ENCODE results near the gene XG.
"Not testable (repeated sequence)": the region's sequence is repeated elsewhere in the genome, so short reads cannot be mapped to it uniquely, and the experiment has no call there.

DNA sequence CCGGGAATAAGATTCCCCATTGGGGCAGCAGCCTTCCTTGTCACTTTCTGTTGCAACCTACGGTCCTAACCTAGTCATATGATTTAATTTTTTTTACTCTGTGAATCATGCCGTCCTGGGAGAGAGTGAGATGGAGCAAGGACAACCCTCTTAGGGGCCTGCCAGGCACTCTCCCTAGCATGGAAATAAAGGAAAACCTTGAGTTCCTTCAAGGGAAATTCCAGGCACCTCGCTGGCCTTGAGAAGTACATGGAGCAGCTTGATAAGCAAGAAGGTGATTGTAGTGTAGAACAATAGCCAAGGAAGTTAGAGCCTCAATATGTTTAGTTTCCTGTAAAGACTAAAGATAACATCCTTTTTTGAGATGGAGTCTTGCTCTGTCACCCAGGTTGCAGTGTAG lies 10.8 kb downstream of the XG start:
- TF ChIP-seq, protein P1, sequence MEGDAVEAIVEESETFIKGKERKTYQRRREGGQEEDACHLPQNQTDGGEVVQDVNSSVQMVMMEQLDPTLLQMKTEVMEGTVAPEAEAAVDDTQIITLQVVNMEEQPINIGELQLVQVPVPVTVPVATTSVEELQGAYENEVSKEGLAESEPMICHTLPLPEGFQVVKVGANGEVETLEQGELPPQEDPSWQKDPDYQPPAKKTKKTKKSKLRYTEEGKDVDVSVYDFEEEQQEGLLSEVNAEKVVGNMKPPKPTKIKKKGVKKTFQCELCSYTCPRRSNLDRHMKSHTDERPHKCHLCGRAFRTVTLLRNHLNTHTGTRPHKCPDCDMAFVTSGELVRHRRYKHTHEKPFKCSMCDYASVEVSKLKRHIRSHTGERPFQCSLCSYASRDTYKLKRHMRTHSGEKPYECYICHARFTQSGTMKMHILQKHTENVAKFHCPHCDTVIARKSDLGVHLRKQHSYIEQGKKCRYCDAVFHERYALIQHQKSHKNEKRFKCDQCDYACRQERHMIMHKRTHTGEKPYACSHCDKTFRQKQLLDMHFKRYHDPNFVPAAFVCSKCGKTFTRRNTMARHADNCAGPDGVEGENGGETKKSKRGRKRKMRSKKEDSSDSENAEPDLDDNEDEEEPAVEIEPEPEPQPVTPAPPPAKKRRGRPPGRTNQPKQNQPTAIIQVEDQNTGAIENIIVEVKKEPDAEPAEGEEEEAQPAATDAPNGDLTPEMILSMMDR (IDR thresholded peaks at IDR 0.05), result not testable (repeated sequence)
- not testable (repeated sequence) for TF ChIP-seq POLR2A (IDR thresholded peaks at IDR 0.05); EP300 (IDR thresholded peaks at IDR 0.05; ENCODE audit: low read depth)

Data from transverse colon (tissue), 3 donors.